Astrocyte (in vitro differentiated cells and primary cell): ENCODE measurements around the gene TJP1. TPM values are rescaled to one million over a fixed set of nuclear protein-coding genes. Genes with fewer than 3 reads are reported as not detected.
A peak's percentile ranks its signal among the peaks of the same experiment; 100 is the strongest.

ENCODE experiments used
- DNase-seq: peaks from one replicate; pipeline ENCODE4 v3.0.0-alpha.2; 2010; ENCODE audit warnings: low read depth
- FAIRE-seq: peaks from 2 replicates; lab custom pipeline; 2011; peaks lifted over from hg19 to GRCh38; lab: Jason Lieb, UNC
- H2AFZ ChIP-seq: 2 replicates; pipeline ENCODE4 v1.6.0; 2012; ENCODE audit warnings: low read depth, low read length, inconsistent platforms
- H3K27ac ChIP-seq: 2 replicates; pipeline ENCODE4 v1.5.1; 2011; ENCODE audit warnings: low read depth, low read length, inconsistent platforms
- H3K27me3 ChIP-seq: 2 replicates; pipeline ENCODE4 v1.6.0; 2011; ENCODE audit warnings: low read length, inconsistent platforms; ENCODE audit not compliant: insufficient read depth
- H3K36me3 ChIP-seq: 2 replicates; pipeline ENCODE4 v1.5.1; 2011; ENCODE audit warnings: low read length, inconsistent platforms; ENCODE audit not compliant: insufficient read depth
- H3K4me1 ChIP-seq: 2 replicates; pipeline ENCODE4 v1.5.1; 2011; ENCODE audit warnings: low read length, inconsistent platforms; ENCODE audit not compliant: insufficient read depth
- H3K4me2 ChIP-seq: 2 replicates; pipeline ENCODE4 v1.6.0; 2012; ENCODE audit warnings: low read length, inconsistent platforms
- H3K4me3 ChIP-seq: 2 replicates; pipeline ENCODE4 v1.5.1; 2011; ENCODE audit warnings: low read depth, mild to moderate bottlenecking, low read length, inconsistent platforms; ENCODE audit not compliant: insufficient read depth
- H3K79me2 ChIP-seq: 2 replicates; pipeline ENCODE4 v1.6.0; 2012; ENCODE audit warnings: mild to moderate bottlenecking, low read length, inconsistent platforms; ENCODE audit not compliant: insufficient read depth
- H3K9ac ChIP-seq: 2 replicates; pipeline ENCODE4 v1.6.0; 2012; ENCODE audit warnings: mild to moderate bottlenecking, low read length, inconsistent platforms
- H3K9me3 ChIP-seq: 2 replicates; pipeline ENCODE4 v1.5.1; 2012; ENCODE audit warnings: low read depth, mild to moderate bottlenecking, low read length, inconsistent platforms; ENCODE audit not compliant: insufficient read depth
- H4K20me1 ChIP-seq: 2 replicates; pipeline ENCODE4 v1.6.0; 2012; ENCODE audit warnings: low read length, inconsistent platforms; ENCODE audit not compliant: insufficient read depth
- H3K27ac Mint-ChIP-seq: one replicate; pipeline ENCODE4 v1.8.0; 2021; ENCODE audit warnings: mild to moderate bottlenecking, mixed read lengths; ENCODE audit not compliant: unreplicated experiment
- H3K27me3 Mint-ChIP-seq: one replicate; pipeline ENCODE4 v1.8.0; 2021; ENCODE audit warnings: low read depth, mixed read lengths; ENCODE audit not compliant: unreplicated experiment
- H3K36me3 Mint-ChIP-seq: one replicate; pipeline ENCODE4 v1.8.0; 2021; ENCODE audit warnings: low read depth, mixed read lengths; ENCODE audit not compliant: unreplicated experiment
- H3K4me1 Mint-ChIP-seq: one replicate; pipeline ENCODE4 v1.8.0; 2021; ENCODE audit warnings: low read depth, mixed read lengths; ENCODE audit not compliant: unreplicated experiment
- H3K4me3 Mint-ChIP-seq: one replicate; pipeline ENCODE4 v1.8.0; 2021; ENCODE audit warnings: mild to moderate bottlenecking, moderate library complexity, mixed read lengths; ENCODE audit not compliant: unreplicated experiment
- H3K9me3 Mint-ChIP-seq: one replicate; pipeline ENCODE4 v1.8.0; 2021; ENCODE audit warnings: mild to moderate bottlenecking, mixed read lengths; ENCODE audit not compliant: unreplicated experiment
- EZH2 ChIP-seq: IDR thresholded peaks from 2 replicates; pipeline ENCODE4 v1.6.1; 2012; ENCODE audit warnings: mild to moderate bottlenecking, low read length, inconsistent platforms; ENCODE audit not compliant: insufficient read depth
- total RNA-seq: library from RNA; stranded (reverse); gene quantifications from 2 replicates; pipeline ENCODE4 v1.2.1, GENCODE V29; 2021
- TF ChIP-seq, protein P1 (sequence below): IDR thresholded peaks from 2 replicates; pipeline ENCODE4 v1.5.1; 2011; ENCODE audit warnings: low read depth, mild to moderate bottlenecking, inconsistent platforms, low read length, moderate library complexity; ENCODE audit not compliant: insufficient read depth

The TJP1 gene
- total RNA-seq, 1 donor from 2014 or later, result 137 TPM

DNA sequence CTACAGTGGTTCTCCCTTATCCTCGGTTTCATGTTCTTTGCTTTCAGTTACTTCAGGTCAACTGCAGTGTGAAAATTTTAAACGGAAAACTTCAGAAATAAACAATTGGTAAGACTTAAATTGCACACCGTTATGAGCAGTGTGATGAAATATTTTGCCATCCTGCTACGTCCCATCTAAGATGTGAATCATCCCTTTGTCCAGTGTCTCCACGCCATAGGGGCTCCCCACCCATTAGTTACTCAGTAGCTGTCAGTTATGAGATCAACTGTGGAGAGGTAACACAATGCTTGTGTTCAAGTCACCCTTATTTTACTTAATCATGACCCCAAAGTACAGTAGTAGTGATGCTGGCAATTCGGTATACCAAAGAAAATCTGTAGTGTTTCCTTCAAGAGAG is 47.4 kb downstream of the TJP1 start:
- peaks cover 39% of the 10 kb centered on the region for H4K20me1 ChIP-seq
- DNase-seq (peak; percentile 81), FAIRE-seq (peak; percentile 55)
- H3K27me3 ChIP-seq, result no peaks in the 10 kb centered on the region
- H3K9ac ChIP-seq, result peak overlapping the region; percentile 7
- Mint-ChIP-seq H3K4me3 (peak overlapping the region; percentile 2), H3K27me3 (no peaks in the 10 kb centered on the region), H3K9me3 (peaks cover 2% of the 10 kb centered on the region), H3K4me1 (peaks cover 47% of the 10 kb centered on the region), H3K36me3 (peaks cover 15% of the 10 kb centered on the region), H3K27ac (peak overlapping the region; percentile 90)
- peaks cover 17% of the 10 kb centered on the region for H3K4me1 ChIP-seq
- no peak overlapping the region for H2AFZ ChIP-seq
- peaks cover 82% of the 10 kb centered on the region for H3K79me2 ChIP-seq
- no peak overlapping the region for H3K4me3 ChIP-seq
- H3K4me2 ChIP-seq, result peak overlapping the region; percentile 36
- no peaks in the 10 kb centered on the region for H3K9me3 ChIP-seq
- TF ChIP-seq, protein P1, sequence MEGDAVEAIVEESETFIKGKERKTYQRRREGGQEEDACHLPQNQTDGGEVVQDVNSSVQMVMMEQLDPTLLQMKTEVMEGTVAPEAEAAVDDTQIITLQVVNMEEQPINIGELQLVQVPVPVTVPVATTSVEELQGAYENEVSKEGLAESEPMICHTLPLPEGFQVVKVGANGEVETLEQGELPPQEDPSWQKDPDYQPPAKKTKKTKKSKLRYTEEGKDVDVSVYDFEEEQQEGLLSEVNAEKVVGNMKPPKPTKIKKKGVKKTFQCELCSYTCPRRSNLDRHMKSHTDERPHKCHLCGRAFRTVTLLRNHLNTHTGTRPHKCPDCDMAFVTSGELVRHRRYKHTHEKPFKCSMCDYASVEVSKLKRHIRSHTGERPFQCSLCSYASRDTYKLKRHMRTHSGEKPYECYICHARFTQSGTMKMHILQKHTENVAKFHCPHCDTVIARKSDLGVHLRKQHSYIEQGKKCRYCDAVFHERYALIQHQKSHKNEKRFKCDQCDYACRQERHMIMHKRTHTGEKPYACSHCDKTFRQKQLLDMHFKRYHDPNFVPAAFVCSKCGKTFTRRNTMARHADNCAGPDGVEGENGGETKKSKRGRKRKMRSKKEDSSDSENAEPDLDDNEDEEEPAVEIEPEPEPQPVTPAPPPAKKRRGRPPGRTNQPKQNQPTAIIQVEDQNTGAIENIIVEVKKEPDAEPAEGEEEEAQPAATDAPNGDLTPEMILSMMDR, result no peak
- no peak for TF ChIP-seq EZH2
- no peak overlapping the region for H3K27ac ChIP-seq
- H3K36me3 ChIP-seq, result peaks cover 4% of the 10 kb centered on the region

DNA sequence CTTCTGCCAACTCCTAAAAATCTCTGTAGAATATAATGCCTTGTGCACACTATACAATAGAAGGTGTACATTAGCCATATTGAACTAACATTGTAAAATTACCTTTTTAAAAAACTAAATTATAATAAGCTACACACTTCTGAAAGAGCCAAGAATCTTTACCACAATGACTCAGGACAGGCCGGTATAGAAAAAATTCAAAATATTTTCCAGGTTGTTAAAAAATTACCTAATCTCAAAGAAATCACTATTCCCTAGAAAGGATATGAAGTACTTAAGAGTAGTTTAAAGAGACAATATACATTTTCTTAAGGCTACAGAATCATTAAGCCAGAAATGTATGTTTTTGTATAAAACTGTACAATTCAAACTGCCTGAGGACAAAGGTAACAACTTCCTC is 48.5 kb downstream of the TJP1 start:
- Mint-ChIP-seq H3K27me3 (no peaks in the 10 kb centered on the region), H3K36me3 (peaks cover 5% of the 10 kb centered on the region), H3K4me3 (no peak overlapping the region), H3K4me1 (peaks cover 45% of the 10 kb centered on the region), H3K9me3 (no peaks in the 10 kb centered on the region), H3K27ac (peak overlapping the region; percentile 90)
- Histone ChIP-seq H3K4me2 (peak overlapping the region; percentile 57), H3K4me3 (no peak overlapping the region), H3K27ac (peak overlapping the region; percentile 36), H2AFZ (no peak overlapping the region), H3K79me2 (peaks cover 77% of the 10 kb centered on the region), H4K20me1 (peaks cover 29% of the 10 kb centered on the region), H3K9me3 (no peaks in the 10 kb centered on the region), H3K4me1 (peaks cover 17% of the 10 kb centered on the region), H3K27me3 (no peaks in the 10 kb centered on the region), H3K9ac (no peak overlapping the region), H3K36me3 (peaks cover 14% of the 10 kb centered on the region)
- TF ChIP-seq, protein P1, result no peak
- no peak for TF ChIP-seq EZH2
- no peak for FAIRE-seq
- peak; percentile 49 for DNase-seq

DNA sequence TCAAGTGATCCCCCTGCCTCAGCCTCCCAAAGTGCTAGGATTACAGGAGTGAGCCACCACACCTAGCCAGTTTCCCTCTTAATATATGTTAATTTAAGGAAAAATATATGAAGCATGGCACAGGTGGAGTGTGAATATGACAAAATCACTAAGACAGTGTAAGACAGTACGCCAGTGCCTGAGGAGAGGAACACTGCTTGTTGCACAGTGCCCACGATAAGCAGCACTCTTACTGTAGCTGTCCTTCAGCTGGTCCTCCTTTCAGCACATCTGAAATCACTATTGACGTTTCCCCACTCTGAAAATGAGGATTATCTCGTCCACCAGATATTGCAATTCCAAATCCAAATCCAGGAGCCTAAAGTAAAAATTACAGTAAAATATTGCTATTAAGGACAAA is 49.3 kb downstream of the TJP1 start:
- Histone ChIP-seq H2AFZ (no peak overlapping the region), H4K20me1 (peaks cover 23% of the 10 kb centered on the region), H3K9me3 (no peaks in the 10 kb centered on the region), H3K9ac (no peak overlapping the region), H3K4me2 (no peak overlapping the region), H3K4me3 (no peak overlapping the region), H3K79me2 (peaks cover 72% of the 10 kb centered on the region), H3K27me3 (no peaks in the 10 kb centered on the region), H3K4me1 (peaks cover 17% of the 10 kb centered on the region), H3K36me3 (peaks cover 14% of the 10 kb centered on the region), H3K27ac (no peak overlapping the region)
- Mint-ChIP-seq H3K36me3 (no peaks in the 10 kb centered on the region), H3K4me1 (peaks cover 42% of the 10 kb centered on the region), H3K27ac (peak overlapping the region; percentile 83), H3K27me3 (no peaks in the 10 kb centered on the region), H3K9me3 (no peaks in the 10 kb centered on the region), H3K4me3 (no peak overlapping the region)
- no peak for FAIRE-seq
- no peak for DNase-seq
- no peak for TF ChIP-seq EZH2
- TF ChIP-seq, protein P1, result no peak
